T-helper 1 cell (primary cell): Measurements from ENCODE around the gene TSTD1.
"Not testable (repeated sequence)": the region's sequence is repeated elsewhere in the genome, so short reads cannot be mapped to it uniquely, and the experiment has no call there.

Source experiments
- DNase-seq, 5 donors: peaks; one replicate each; pipeline ENCODE4 v3.0.0-alpha.2; 2012 to 2020

TSTD1 gene

GRCh38 chr1:161006563-161006962 is 32.2 kb downstream of the TSTD1 start:
- no peak for DNase-seq

DNA sequence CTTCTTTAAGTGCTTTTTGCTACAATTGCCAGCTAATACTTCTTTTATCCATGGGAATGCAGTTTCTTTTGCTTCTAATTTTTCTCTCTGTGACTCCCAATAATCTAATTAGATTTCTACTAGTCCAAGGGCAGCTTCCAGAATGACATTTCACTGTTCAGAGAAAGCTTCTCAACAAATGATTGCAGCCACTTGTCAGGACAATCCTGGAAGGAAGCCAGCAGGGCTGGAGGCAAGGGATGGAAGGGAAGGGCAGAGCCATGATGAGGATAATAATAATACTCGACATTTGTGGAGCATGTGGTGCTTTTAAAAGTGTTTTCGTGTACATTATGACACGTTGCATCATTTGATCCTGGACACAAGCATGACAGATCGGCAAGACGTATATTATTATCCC is 37.2 kb downstream of the TSTD1 start:
- DNase-seq, result no peak

- DNase-seq, result no peak
Measured at GRCh38 chr1:161000736-161001480, 37.9 kb downstream of the TSTD1 start.

GRCh38 chr1:160999376-160999775 is 39.4 kb downstream of the TSTD1 start:
- no peak for DNase-seq

DNA sequence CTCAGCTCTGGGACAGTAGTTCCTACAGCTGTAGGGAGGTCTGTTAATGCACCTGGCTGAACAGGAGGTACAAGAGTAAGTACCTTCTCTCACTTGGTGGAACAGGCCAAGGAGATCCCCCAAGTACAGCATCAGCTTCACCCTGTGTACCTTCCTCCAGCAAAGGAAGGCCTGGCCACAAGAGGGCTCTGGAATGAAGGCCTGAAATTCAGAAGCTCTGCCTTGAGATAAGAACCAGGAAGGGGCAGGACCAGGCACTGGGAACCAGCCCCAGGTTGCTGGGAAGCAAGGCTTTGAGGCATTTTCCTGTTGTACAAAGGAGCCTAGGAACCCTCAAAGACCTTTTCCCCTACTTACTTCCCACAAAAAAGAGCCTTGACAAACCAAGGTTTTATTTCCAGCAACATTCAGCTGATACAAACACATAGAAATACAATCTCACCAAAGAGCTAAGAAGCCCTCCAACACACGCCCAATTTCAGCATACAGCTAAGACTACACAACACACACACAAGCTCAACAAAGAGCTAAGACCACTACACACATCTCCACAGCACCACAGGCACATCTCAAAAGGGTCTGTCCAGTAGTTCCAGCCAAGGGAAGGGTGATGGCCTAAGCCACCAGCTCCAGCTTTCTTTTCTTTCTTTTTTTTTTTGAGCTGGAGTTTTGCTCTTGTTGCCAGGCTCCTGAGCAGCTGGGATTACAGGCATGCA is 41.3 kb downstream of the TSTD1 start:
- DNase-seq, result peak in 4 of 5 donors; percentile 12 to 59 (median 26)

DNA sequence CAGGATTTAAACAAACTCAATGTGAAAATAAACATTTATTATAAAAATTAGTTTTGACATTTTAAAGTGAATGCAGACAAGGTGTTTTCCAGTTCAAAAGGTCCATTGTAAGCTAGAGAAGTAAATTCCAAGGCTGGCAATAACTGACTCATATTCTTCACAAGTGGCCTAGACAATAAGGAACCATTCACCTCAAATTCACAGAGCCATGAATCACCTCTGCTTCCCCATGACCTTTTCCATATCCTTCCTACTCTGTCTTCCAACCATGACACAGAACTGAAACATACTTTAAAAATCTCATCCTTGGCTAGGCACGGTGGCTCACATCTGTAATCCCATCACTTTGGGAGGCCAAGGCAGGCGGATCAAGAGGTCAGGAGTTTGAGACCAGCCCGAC is 42.6 kb downstream of the TSTD1 start:
- DNase-seq, result no peak

- no peak for DNase-seq
Measured at GRCh38 chr1:160993544-160994193, 45.1 kb downstream of the TSTD1 start.

DNA sequence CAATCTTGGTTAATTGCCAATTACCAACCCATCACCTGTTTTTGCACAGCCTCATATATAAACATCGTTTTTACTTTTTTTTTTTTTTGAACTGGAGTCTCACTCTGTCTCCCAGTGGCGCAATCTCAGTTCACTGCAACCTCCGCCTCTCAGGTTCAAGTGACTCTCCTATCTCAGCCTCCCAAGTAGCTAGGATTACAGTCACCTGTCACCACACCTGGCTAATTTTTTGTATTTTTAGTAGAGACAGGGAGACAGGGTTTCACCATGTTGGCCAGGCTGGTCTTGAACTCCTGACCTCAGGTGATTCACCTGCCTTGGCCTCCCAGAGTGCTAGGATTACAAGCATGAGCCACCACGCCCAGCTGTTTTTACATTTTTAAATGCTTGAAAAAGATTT is 46.7 kb downstream of the TSTD1 start:
- not testable (repeated sequence) for DNase-seq
